Tibial nerve (tissue), 4 donors: ENCODE results near the gene ATP6V1F.

Experiments
- CTCF ChIP-seq, 5 experiments: fragments of 200-600 bp in 3 of 5; fragments of 450-650 bp in 2 of 5; sonication (generic) in 3 of 5; IDR thresholded peaks; one replicate each; pipeline ENCODE4 v1.5.1; 2016 to 2019; ENCODE audit warnings: antibody characterized with exemption in 5 of 5, mild to moderate bottlenecking in 3 of 5, moderate library complexity in 2 of 5
- EP300 ChIP-seq, 2 donors: sonication (generic); formaldehyde crosslinking; IDR thresholded peaks; one replicate each; pipeline ENCODE4 v1.6.1; 2017; ENCODE audit warnings: antibody characterized with exemption in 2 of 2, mild to moderate bottlenecking in 1 of 2

- TF ChIP-seq CTCF (IDR thresholded peaks at IDR 0.05) (no peak), EP300 (IDR thresholded peaks at IDR 0.05) (no peak)
Measured at GRCh38 chr7:128865996-128866877, 3.6 kb downstream of the ATP6V1F start.
